ENCODE data around the gene ANKRD33B.

- TF ChIP-seq POLR2AphosphoS5 (IDR thresholded peaks at IDR 0.05) (no peak), CTCF (IDR thresholded peaks at IDR 0.05) (no peak)
Measured at GRCh38 chr5:10581424-10581748, 17.5 kb downstream of the ANKRD33B start.

All from suprapubic skin (tissue), 3 donors.